Activated CD4-positive, alpha-beta T cell treated with anti-CD3 and anti-CD28 coated beads, Interleukin-2, amount 50 U/mL, for 48 hours (primary cell): ENCODE measurements around the gene RASA3.

ENCODE experiments used
- DNase-seq, 2 experiments: peaks; one replicate each; pipeline ENCODE4 v3.0.0-alpha.2; 2020

RASA3 gene

GRCh38 chr13:114049026-114049425, 83.4 kb downstream of the RASA3 start:
- DNase-seq: peak; percentile 77 to 81

GRCh38 chr13:114048443-114048842, 84.0 kb downstream of the RASA3 start:
- no peak for DNase-seq

GRCh38 chr13:114047358-114047881, 85.0 kb downstream of the RASA3 start:
- DNase-seq: no peak

- no peak for DNase-seq
These were observed 85.9 kb downstream of the RASA3 start for GRCh38 chr13:114046431-114046975.

GRCh38 chr13:114045113-114045735, 87.2 kb downstream of the RASA3 start:
- no peak for DNase-seq

GRCh38 chr13:114044486-114044885, 87.9 kb downstream of the RASA3 start:
- no peak for DNase-seq

GRCh38 chr13:114043421-114044053, 88.9 kb downstream of the RASA3 start:
- no peak for DNase-seq

GRCh38 chr13:114042066-114042815, 90.2 kb downstream of the RASA3 start:
- no peak for DNase-seq

GRCh38 chr13:114041493-114041892, 90.9 kb downstream of the RASA3 start:
- DNase-seq: no peak

- no peak for DNase-seq
These were observed 92.8 kb downstream of the RASA3 start for GRCh38 chr13:114039471-114040141.

GRCh38 chr13:114038900-114039299, 93.5 kb downstream of the RASA3 start:
- DNase-seq: no peak

GRCh38 chr13:114038211-114038613, 94.2 kb downstream of the RASA3 start:
- DNase-seq: no peak

GRCh38 chr13:114037674-114038073, 94.7 kb downstream of the RASA3 start:
- DNase-seq: no peak

GRCh38 chr13:114035583-114036531, 96.6 kb downstream of the RASA3 start:
- DNase-seq: no peak

GRCh38 chr13:114035186-114035582, 97.2 kb downstream of the RASA3 start:
- DNase-seq: no peak

GRCh38 chr13:114034481-114034891, 97.9 kb downstream of the RASA3 start:
- no peak for DNase-seq

- DNase-seq: no peak
These were observed 98.7 kb downstream of the RASA3 start for GRCh38 chr13:114033541-114034315.

GRCh38 chr13:114032126-114032799, 100.2 kb downstream of the RASA3 start:
- no peak for DNase-seq

GRCh38 chr13:114031631-114032030, 100.8 kb downstream of the RASA3 start:
- no peak for DNase-seq
